Spleen (tissue), 11 donors: ENCODE data around the gene CD207. TPM values are rescaled to one million over a fixed set of nuclear protein-coding genes. Genes with fewer than 3 reads are reported as not detected.

Experiments
- DNase-seq: peaks from one replicate; pipeline ENCODE4 v3.0.0-alpha.2; 2020
- H3K27ac ChIP-seq, 8 donors: fragments of 200-600 bp; sonication (generic) in 7 of 8; 1 replicate in 4 of 8; 2 replicates in 4 of 8; pipeline versions ENCODE4 v1.5.0 to v1.8.0; 2016 to 2021; ENCODE audit warnings: inconsistent platforms in 4 of 8, mild to moderate bottlenecking in 4 of 8, moderate library complexity in 1 of 8
- H3K27me3 ChIP-seq, 7 donors: fragments of 200-600 bp; sonication (generic) in 6 of 7; replicated peaks in 1 of 7; 1 replicate in 4 of 7; 2 replicates in 3 of 7; pipeline versions ENCODE4 v1.5.0 to v1.8.0; 2016 to 2021; ENCODE audit warnings: inconsistent platforms in 3 of 7, mild to moderate bottlenecking in 1 of 7
- H3K36me3 ChIP-seq, 6 donors: fragments of 200-600 bp; sonication (generic) in 5 of 6; 1 replicate in 4 of 6; 2 replicates in 2 of 6; pipeline versions ENCODE4 v1.5.0 to v1.8.0; 2016 to 2021; ENCODE audit warnings: inconsistent platforms in 2 of 6
- H3K4me1 ChIP-seq, 6 donors: fragments of 200-600 bp; sonication (generic) in 5 of 6; 1 replicate in 3 of 6; 2 replicates in 3 of 6; pipeline versions ENCODE4 v1.5.0 to v1.8.0; 2016 to 2021; ENCODE audit warnings: inconsistent platforms in 3 of 6
- H3K4me3 ChIP-seq, 8 donors: fragments of 200-600 bp; sonication (generic) in 7 of 8; 1 replicate in 4 of 8; 2 replicates in 4 of 8; pipeline versions ENCODE4 v1.5.0 to v1.8.0; 2016 to 2021; ENCODE audit warnings: inconsistent platforms in 4 of 8, mild to moderate bottlenecking in 4 of 8, moderate library complexity in 2 of 8
- H3K9me3 ChIP-seq, 8 donors: fragments of 200-600 bp; sonication (generic) in 7 of 8; 1 replicate in 4 of 8; 2 replicates in 4 of 8; pipeline versions ENCODE4 v1.5.0 to v1.8.0; 2016 to 2021; ENCODE audit warnings: inconsistent platforms in 4 of 8
- POLR2A ChIP-seq, 3 donors: fragments of 450-650 bp; IDR thresholded peaks; one replicate each; pipeline ENCODE4 v1.5.1; 2017; ENCODE audit warnings: antibody characterized with exemption in 3 of 3, mild to moderate bottlenecking in 1 of 3
- POLR2AphosphoS5 ChIP-seq, 3 donors: sonication (generic); formaldehyde crosslinking; IDR thresholded peaks; one replicate each; pipeline ENCODE4 v1.5.1; 2017; ENCODE audit warnings: antibody characterized with exemption in 3 of 3
- WGBS, 5 donors: extraction: QIAGEN DNeasy Blood & Tissue Kit in 3 of 5; methylation state at CpG; one replicate each; pipeline versions ENCODE4 v1.1.5 to v1.1.7; 2013 to 2018; 5-methylcytosine and 5-hydroxymethylcytosine counted together
- intact Hi-C: fragments of 100-400 bp; cut with DNase I; formaldehyde crosslinking; loops from one replicate; pipeline ENCODE4 v1.15.0; 2023; ENCODE audit warnings: low total_unique reads
- polyA plus RNA-seq, 3 donors: library from polyadenylated mRNA; stranded (reverse); fragments of 200-250 nt; gene quantifications; one replicate each; pipeline ENCODE4 v1.2.1, GENCODE V29; 2013
- total RNA-seq, 7 donors: library from RNA; depleted of rRNA in 3 of 7; stranded (reverse); fragments of >200 nt in 3 of 7; fragmentation: NEBNext Ultra II Directional in 4 of 7; extraction: Animal tissue kit (Norgen Biotek cat#: 25700) in 4 of 7; gene quantifications; one replicate each; pipeline versions ENCODE4 v1.1.0 to v1.2.1, GENCODE V29; 2016 to 2021
- TF ChIP-seq, protein P1 (sequence below), 11 experiments: fragments of 200-600 bp in 7 of 11; fragments of 450-650 bp in 4 of 11; sonication (generic) in 4 of 11; IDR thresholded peaks in 8 of 11; conservative IDR thresholded peaks in 3 of 11; 1 replicate in 7 of 11; 2 replicates in 4 of 11; pipeline versions ENCODE4 v1.4.0 to v1.8.0; 2016 to 2021; ENCODE audit warnings: antibody characterized with exemption in 11 of 11, inconsistent platforms in 4 of 11, mild to moderate bottlenecking in 1 of 11
- donor health status: healthy with polysubstance abuse.
- donor health status: DM: no; HTN: no; CAD: no; lungs with moderate emphysema.
- donor health status: DM: no; HTN: no; CAD: no.
- donor health status: Bipolar disorder and iron deficiency.
- donor health status: healthy.
- donor health status: DM: no; HTN: no; CAD: no.
- donor health status: DM: yes; HTN: yes; CAD: no.

The CD207 gene
- total and polyA plus RNA-seq, 10 donors = 0.05 to 0.76 (median 0.36) TPM; not detected in 6

DNA sequence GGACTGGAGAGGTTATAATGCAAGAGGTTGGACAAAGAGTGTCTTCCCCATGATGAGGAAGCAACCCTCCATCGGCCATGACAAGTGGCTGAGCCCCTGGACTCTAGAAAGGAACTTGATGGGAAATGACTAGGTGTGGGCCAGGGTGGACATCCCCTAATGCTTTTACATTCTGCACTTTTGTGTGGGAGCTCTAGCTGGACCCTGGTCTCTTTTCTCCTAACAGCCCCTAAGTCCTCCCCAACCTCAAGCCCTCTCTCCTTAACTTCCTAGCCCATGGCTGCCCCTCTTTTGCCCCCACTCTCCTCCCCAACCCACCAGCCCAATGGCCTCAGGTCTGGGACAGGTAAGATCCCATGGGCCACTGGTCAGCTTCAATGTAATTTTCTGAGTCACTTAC is 2.4 kb downstream of the CD207 start:
- TF ChIP-seq, protein P1, sequence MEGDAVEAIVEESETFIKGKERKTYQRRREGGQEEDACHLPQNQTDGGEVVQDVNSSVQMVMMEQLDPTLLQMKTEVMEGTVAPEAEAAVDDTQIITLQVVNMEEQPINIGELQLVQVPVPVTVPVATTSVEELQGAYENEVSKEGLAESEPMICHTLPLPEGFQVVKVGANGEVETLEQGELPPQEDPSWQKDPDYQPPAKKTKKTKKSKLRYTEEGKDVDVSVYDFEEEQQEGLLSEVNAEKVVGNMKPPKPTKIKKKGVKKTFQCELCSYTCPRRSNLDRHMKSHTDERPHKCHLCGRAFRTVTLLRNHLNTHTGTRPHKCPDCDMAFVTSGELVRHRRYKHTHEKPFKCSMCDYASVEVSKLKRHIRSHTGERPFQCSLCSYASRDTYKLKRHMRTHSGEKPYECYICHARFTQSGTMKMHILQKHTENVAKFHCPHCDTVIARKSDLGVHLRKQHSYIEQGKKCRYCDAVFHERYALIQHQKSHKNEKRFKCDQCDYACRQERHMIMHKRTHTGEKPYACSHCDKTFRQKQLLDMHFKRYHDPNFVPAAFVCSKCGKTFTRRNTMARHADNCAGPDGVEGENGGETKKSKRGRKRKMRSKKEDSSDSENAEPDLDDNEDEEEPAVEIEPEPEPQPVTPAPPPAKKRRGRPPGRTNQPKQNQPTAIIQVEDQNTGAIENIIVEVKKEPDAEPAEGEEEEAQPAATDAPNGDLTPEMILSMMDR (IDR thresholded peaks at IDR 0.05 in 8 of 11, conservative IDR thresholded peaks at IDR 0.05 in 3 of 11) = no peak
- no peak for TF ChIP-seq POLR2A (IDR thresholded peaks at IDR 0.05)
- TF ChIP-seq POLR2AphosphoS5 (IDR thresholded peaks at IDR 0.05) = no peak
- WGBS, 5 donors = 55 to 91% (median 75%) methylated on average over 1 of the region's 1 CpG
- no peak overlapping the region for H3K27ac ChIP-seq
- no peak overlapping the region for H3K4me3 ChIP-seq
- peaks cover 0 to 16% (median 0%) of the 10 kb centered on the region in 7 donors for H3K27me3 ChIP-seq
- no peak for DNase-seq
- intact Hi-C loops = no loop called here
- no peaks in the 10 kb centered on the region for H3K36me3 ChIP-seq
- peaks cover 0 to 17% (median 1%) of the 10 kb centered on the region in 6 donors for H3K4me1 ChIP-seq
- no peaks in the 10 kb centered on the region for H3K9me3 ChIP-seq

DNA sequence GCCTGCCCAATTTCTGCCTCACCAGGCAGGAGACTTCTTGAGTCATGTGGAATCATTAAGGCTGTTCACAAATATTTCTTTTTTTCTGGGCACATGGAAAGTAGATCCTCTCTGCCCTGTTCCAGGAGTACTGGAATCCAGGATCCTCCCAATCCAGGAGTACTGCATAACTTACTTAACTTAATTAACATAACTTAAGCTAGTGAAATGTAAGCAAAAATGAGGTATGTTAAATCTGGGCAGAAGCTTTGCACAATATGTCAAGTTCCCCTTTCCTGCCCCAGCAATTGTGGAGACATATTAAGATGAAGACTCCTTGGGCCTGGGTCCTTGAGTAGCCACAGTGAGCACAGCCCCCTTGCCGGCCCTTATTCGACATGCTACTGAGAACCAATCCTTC is 3.2 kb downstream of the CD207 start:
- no peaks in the 10 kb centered on the region for H3K36me3 ChIP-seq
- H3K27me3 ChIP-seq = peaks cover 0 to 16% (median 0%) of the 10 kb centered on the region in 7 donors
- intact Hi-C loops = no loop called here
- peaks cover 0 to 22% (median 5%) of the 10 kb centered on the region in 6 donors for H3K4me1 ChIP-seq
- WGBS, 5 donors = 89 to 100% (median 93%) methylated on average over 2 of the region's 2 CpGs
- H3K27ac ChIP-seq = no peak overlapping the region
- no peaks in the 10 kb centered on the region for H3K9me3 ChIP-seq
- no peak for DNase-seq
- no peak overlapping the region for H3K4me3 ChIP-seq
- TF ChIP-seq POLR2AphosphoS5 (IDR thresholded peaks at IDR 0.05) (no peak), POLR2A (IDR thresholded peaks at IDR 0.05) (no peak)
- TF ChIP-seq, protein P1 (IDR thresholded peaks at IDR 0.05 in 8 of 11, conservative IDR thresholded peaks at IDR 0.05 in 3 of 11) = no peak

GRCh38 chr2:70831861-70832260 is 3.8 kb downstream of the CD207 start:
- Histone ChIP-seq H3K9me3 (no peaks in the 10 kb centered on the region), H3K27me3 (peaks cover 0 to 12% (median 0%) of the 10 kb centered on the region in 7 donors), H3K27ac (no peak overlapping the region), H3K4me3 (no peak overlapping the region), H3K4me1 (peaks cover 0 to 27% (median 7%) of the 10 kb centered on the region in 6 donors), H3K36me3 (no peaks in the 10 kb centered on the region)
- intact Hi-C loops = no loop called here
- 21 to 46% (median 30%) methylated on average over 6 of the region's 6 CpGs for WGBS, 5 donors
- TF ChIP-seq POLR2AphosphoS5 (IDR thresholded peaks at IDR 0.05) (no peak), POLR2A (IDR thresholded peaks at IDR 0.05) (no peak)
- TF ChIP-seq, protein P1 (IDR thresholded peaks at IDR 0.05 in 8 of 11, conservative IDR thresholded peaks at IDR 0.05 in 3 of 11) = no peak
- DNase-seq = no peak

DNA sequence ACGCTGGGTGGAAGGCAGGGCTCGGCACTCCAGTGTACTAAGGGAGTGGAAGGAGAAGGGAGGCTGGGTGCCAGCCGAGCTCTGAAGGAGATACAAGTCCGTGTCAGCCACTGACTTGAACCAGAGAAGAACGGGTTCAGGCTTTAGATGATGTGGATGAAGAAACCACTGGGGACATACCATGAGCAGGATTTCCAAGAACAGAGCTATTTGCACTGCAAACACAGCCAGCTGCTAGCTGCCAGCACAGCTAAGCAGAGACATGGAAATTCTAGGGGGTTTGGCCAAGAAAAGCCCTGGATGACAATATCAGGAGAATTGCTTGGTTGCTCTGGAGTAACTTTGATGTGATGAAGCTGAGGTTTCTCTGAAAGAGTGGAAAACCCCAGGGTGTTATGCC is 5.2 kb downstream of the CD207 start:
- no peak for DNase-seq
- Histone ChIP-seq H3K27me3 (peaks cover 0 to 8% (median 0%) of the 10 kb centered on the region in 7 donors), H3K27ac (no peak overlapping the region), H3K4me1 (peaks cover 0 to 33% (median 10%) of the 10 kb centered on the region in 6 donors), H3K36me3 (no peaks in the 10 kb centered on the region), H3K9me3 (no peaks in the 10 kb centered on the region), H3K4me3 (no peak overlapping the region)
- TF ChIP-seq, protein P1 (IDR thresholded peaks at IDR 0.05 in 8 of 11, conservative IDR thresholded peaks at IDR 0.05 in 3 of 11) = no peak
- TF ChIP-seq POLR2A (IDR thresholded peaks at IDR 0.05) (no peak), POLR2AphosphoS5 (IDR thresholded peaks at IDR 0.05) (no peak)
- intact Hi-C loops = no loop called here
- WGBS, 5 donors = 57 to 84% (median 77%) methylated on average over 5 of the region's 5 CpGs
